ENCODE results near the gene FGF8. TPM values are rescaled to one million over a fixed set of nuclear protein-coding genes. Genes with fewer than 3 reads are reported as not detected.

The FGF8 gene
- total RNA-seq, 1 experiment from 2014 or later: 14.3 TPM

- peaks cover 40% of the 10 kb centered on the region for H3K27me3 ChIP-seq (ENCODE audit: insufficient read depth, low read length)
These were observed 3.7 kb downstream of the FGF8 start for GRCh38 chr10:101772017-101772894.

More at GRCh38 chr10:101772017-101772894, 3.7 kb downstream of the FGF8 start:
- no peaks in the 10 kb centered on the region for H3K79me2 ChIP-seq (ENCODE audit: insufficient read depth, low read length)
- no peak overlapping the region for H2BK15ac ChIP-seq (ENCODE audit: low read depth, low read length)
- WGBS (ENCODE audit: extremely low coverage, insufficient read length, low lambda C conversion rate): no CpG with 5 or more reads among the region's 6 CpGs
- H2AFZ ChIP-seq (ENCODE audit: low read length): no peak overlapping the region
- no peak overlapping the region for H4K91ac ChIP-seq (ENCODE audit: insufficient read length, low read depth, low read length)
- no peaks in the 10 kb centered on the region for H3K79me1 ChIP-seq (ENCODE audit: insufficient read depth, low read depth, low read length, poor library complexity, severe bottlenecking)
- Mint-ChIP-seq H3K4me3 (no peak overlapping the region; a peak in 1 of 5 replicates), H3K27me3 (ENCODE audit: low read depth) (peaks cover 56% of the 10 kb centered on the region), H3K27ac (peak overlapping the region in 1 of 3 experiments; percentile 75; a peak in 1 of 7 replicates), H3K4me1 (peaks cover 38 to 52% of the 10 kb centered on the region in 2 experiments), H3K36me3 (ENCODE audit: insufficient read depth in 1 of 3, low read depth in 3 of 3) (peaks cover 0 to 5% (median 0%) of the 10 kb centered on the region in 3 experiments; a peak in 3 of 7 replicates), H3K9me3 (no peaks in the 10 kb centered on the region; a peak in 1 of 5 replicates)
- no peak overlapping the region for H3K23ac ChIP-seq (ENCODE audit: insufficient read length, low read depth, low read length)
- no peak overlapping the region for H2BK20ac ChIP-seq (ENCODE audit: low read depth, low read length, poor library complexity, severe bottlenecking)
- no peak overlapping the region for H2BK120ac ChIP-seq (ENCODE audit: low read depth, low read length, poor library complexity, severe bottlenecking)
- no peak overlapping the region for H3K56ac ChIP-seq (ENCODE audit: insufficient read length, low read depth, low read length)
- peaks cover 7% of the 10 kb centered on the region; the same call in 1 of the 2 replicates for H3K4me1 ChIP-seq (ENCODE audit: insufficient read depth, low read length)
- H2BK5ac ChIP-seq (ENCODE audit: insufficient read length, low read length): no peak overlapping the region
- no peak overlapping the region for H3K4me2 ChIP-seq (ENCODE audit: insufficient read depth, insufficient read length, low read length)
- no peak overlapping the region for H3K27ac ChIP-seq (ENCODE audit: insufficient read length, low read depth, low read length)
- H3K14ac ChIP-seq (ENCODE audit: insufficient read depth, low read length): no peak overlapping the region
- TF ChIP-seq, protein P1, sequence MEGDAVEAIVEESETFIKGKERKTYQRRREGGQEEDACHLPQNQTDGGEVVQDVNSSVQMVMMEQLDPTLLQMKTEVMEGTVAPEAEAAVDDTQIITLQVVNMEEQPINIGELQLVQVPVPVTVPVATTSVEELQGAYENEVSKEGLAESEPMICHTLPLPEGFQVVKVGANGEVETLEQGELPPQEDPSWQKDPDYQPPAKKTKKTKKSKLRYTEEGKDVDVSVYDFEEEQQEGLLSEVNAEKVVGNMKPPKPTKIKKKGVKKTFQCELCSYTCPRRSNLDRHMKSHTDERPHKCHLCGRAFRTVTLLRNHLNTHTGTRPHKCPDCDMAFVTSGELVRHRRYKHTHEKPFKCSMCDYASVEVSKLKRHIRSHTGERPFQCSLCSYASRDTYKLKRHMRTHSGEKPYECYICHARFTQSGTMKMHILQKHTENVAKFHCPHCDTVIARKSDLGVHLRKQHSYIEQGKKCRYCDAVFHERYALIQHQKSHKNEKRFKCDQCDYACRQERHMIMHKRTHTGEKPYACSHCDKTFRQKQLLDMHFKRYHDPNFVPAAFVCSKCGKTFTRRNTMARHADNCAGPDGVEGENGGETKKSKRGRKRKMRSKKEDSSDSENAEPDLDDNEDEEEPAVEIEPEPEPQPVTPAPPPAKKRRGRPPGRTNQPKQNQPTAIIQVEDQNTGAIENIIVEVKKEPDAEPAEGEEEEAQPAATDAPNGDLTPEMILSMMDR (conservative IDR thresholded peaks at IDR 0.05): no peak
- no peaks in the 10 kb centered on the region for H3K9me3 ChIP-seq (ENCODE audit: control insufficient read depth, low read depth, low read length)
- H3K9ac ChIP-seq (ENCODE audit: extremely low read depth, insufficient read length, low read length): no peak overlapping the region
- no peak overlapping the region for H3K4ac ChIP-seq (ENCODE audit: low read depth, low read length)
- no peak overlapping the region for H4K8ac ChIP-seq (replicated peaks; ENCODE audit: insufficient read length, low read depth, low read length)
- DNase-seq: no peak
- H2AK5ac ChIP-seq (ENCODE audit: insufficient read length, low read length): no peak overlapping the region
- no peak overlapping the region for H4K5ac ChIP-seq (ENCODE audit: insufficient read length, low read depth, low read length)
- H3T11ph ChIP-seq (ENCODE audit: low read length): no peak overlapping the region
- no peak overlapping the region for H3K18ac ChIP-seq (ENCODE audit: insufficient read length, low read depth, low read length)
- peaks cover 19% of the 10 kb centered on the region for H3K23me2 ChIP-seq (ENCODE audit: insufficient read length, low read depth, low read length, poor library complexity, severe bottlenecking)
- H2BK12ac ChIP-seq (ENCODE audit: insufficient read length, low read depth, low read length): no peak overlapping the region
- H4K20me1 ChIP-seq (ENCODE audit: control insufficient read depth, insufficient read depth, insufficient read length): no peaks in the 10 kb centered on the region
